Body of pancreas (tissue), 4 donors: ENCODE measurements around the gene ERAL1. TPM values are rescaled to one million over a fixed set of nuclear protein-coding genes. Genes with fewer than 3 reads are reported as not detected.
A peak's percentile ranks its signal among the peaks of the same experiment; 100 is the strongest.

Experiments used
- ATAC-seq: fragments of 150-250 bp; one replicate; pipeline ENCODE4 v1.9.1; 2016
- DNase-seq, 4 donors: peaks; one replicate each; pipeline ENCODE4 v3.0.0-alpha.2; 2019
- H3K27ac ChIP-seq, 4 donors: fragments of 200-600 bp; sonication (generic); 1 replicate in 3 of 4; 2 replicates in 1 of 4; pipeline versions ENCODE4 v1.5.1 to v1.6.1; 2016 to 2019; ENCODE audit warnings: mild to moderate bottlenecking in 1 of 4, mixed read lengths in 1 of 4, moderate library complexity in 1 of 4
- H3K27me3 ChIP-seq, 2 donors: fragments of 200-600 bp; sonication (generic); one replicate each; pipeline ENCODE4 v1.6.0; 2016; ENCODE audit warnings: mild to moderate bottlenecking in 1 of 2
- H3K36me3 ChIP-seq, 2 donors: fragments of 200-600 bp; sonication (generic); replicated peaks in 1 of 2; 2 replicates each; pipeline ENCODE4 v1.5.1; 2016; ENCODE audit warnings: low read depth in 2 of 2; ENCODE audit not compliant: insufficient read depth in 1 of 2
- H3K4me1 ChIP-seq: fragments of 200-600 bp; sonication (generic); one replicate; pipeline ENCODE4 v1.6.0; 2016
- H3K4me3 ChIP-seq, 2 donors: fragments of 200-600 bp; sonication (generic); 1 replicate in 1 of 2; 2 replicates in 1 of 2; pipeline ENCODE4 v1.5.1; 2016 to 2019
- H3K9me3 ChIP-seq, 3 donors: fragments of 200-600 bp; sonication (generic); 1 replicate in 2 of 3; 2 replicates in 1 of 3; pipeline ENCODE4 v1.5.1; 2016
- CTCF ChIP-seq, 7 experiments: fragments of 450-650 bp in 4 of 7; fragments of 200-600 bp in 3 of 7; sonication (generic) in 3 of 7; IDR thresholded peaks; one replicate each; pipeline ENCODE4 v1.5.1; 2016 to 2019; ENCODE audit warnings: antibody characterized with exemption in 7 of 7
- POLR2A ChIP-seq, 3 donors: fragments of 450-650 bp; IDR thresholded peaks; one replicate each; pipeline ENCODE4 v1.6.1; 2016; ENCODE audit warnings: antibody characterized with exemption in 3 of 3, mild to moderate bottlenecking in 2 of 3
- WGBS, 2 donors: methylation state at CpG; one replicate each; pipeline ENCODE4 v1.1.5; 2017; 5-methylcytosine and 5-hydroxymethylcytosine counted together
- intact Hi-C: fragments of 100-400 bp; cut with DNase I; formaldehyde crosslinking; loops from one replicate; pipeline ENCODE4 v1.15.1; 2023
- total RNA-seq, 2 donors: library from RNA; depleted of rRNA; stranded (reverse); fragments of >200 nt; gene quantifications; one replicate each; pipeline ENCODE4 v1.1.0, GENCODE V29; 2016

ERAL1 gene
- total RNA-seq, 2 donors from 2014 or later: 13.0 to 49.4 TPM

GRCh38 chr17:28839221-28839620, 15.6 kb upstream of the ERAL1 start:
- Histone ChIP-seq H3K9me3 (no peaks in the 10 kb centered on the region), H3K36me3 (no peaks in the 10 kb centered on the region), H3K27me3 (no peaks in the 10 kb centered on the region), H3K27ac (no peak overlapping the region), H3K4me3 (no peak overlapping the region), H3K4me1 (peaks cover 11% of the 10 kb centered on the region)
- DNase-seq (no peak), ATAC-seq (no peak)
- WGBS, 2 donors: 82 to 97% methylated on average over 2 of the region's 2 CpGs
- TF ChIP-seq POLR2A (IDR thresholded peaks at IDR 0.05): no peak
- no peak for TF ChIP-seq CTCF (IDR thresholded peaks at IDR 0.05)
- intact Hi-C loops: no loop called here

- H3K4me1 ChIP-seq: peaks cover 11% of the 10 kb centered on the region
- no peaks in the 10 kb centered on the region for H3K36me3 ChIP-seq
- DNase-seq: no peak
- peak; percentile 24 for ATAC-seq
- no peak for TF ChIP-seq POLR2A (IDR thresholded peaks at IDR 0.05)
- no peak for TF ChIP-seq CTCF (IDR thresholded peaks at IDR 0.05)
- H3K27ac ChIP-seq: peak overlapping the region; percentile 6 to 81 (median 72)
- no peaks in the 10 kb centered on the region for H3K9me3 ChIP-seq
- no peaks in the 10 kb centered on the region for H3K27me3 ChIP-seq
- peak overlapping the region; percentile 44 to 61 for H3K4me3 ChIP-seq
- 0% methylated on average over 6 of the region's 6 CpGs for WGBS, 2 donors
- intact Hi-C loops: no loop called here
These were observed 12.9 kb upstream of the ERAL1 start for GRCh38 chr17:28841901-28842281.

- Histone ChIP-seq H3K27ac (peak within 1 kb of the TSS; percentile 6 to 81 (median 72)), H3K36me3 (no peaks in the 10 kb centered on the region), H3K4me3 (peak within 1 kb of the TSS; percentile 44 to 61), H3K9me3 (no peaks in the 10 kb centered on the region), H3K27me3 (no peaks in the 10 kb centered on the region), H3K4me1 (peaks cover 11% of the 10 kb centered on the region)
- TF ChIP-seq CTCF (IDR thresholded peaks at IDR 0.05) (peak in 1 of 7 experiments; percentile 32), POLR2A (IDR thresholded peaks at IDR 0.05) (peak in 2 of 3 donors; percentile 72 to 83)
- intact Hi-C loops: no loop called here
- 1% methylated on average over 24 to 44 of the region's 44 CpGs for WGBS, 2 donors
- ATAC-seq: peak; percentile 97
- DNase-seq: peak; percentile 81 to 87 (median 84)
These were observed 12.4 kb upstream of the ERAL1 start, which contains the start of gene FAM222B for GRCh38 chr17:28842282-28843012. FAM222B (minus strand) TSS chr17:28842790; CDS start chr17:28766667, 76,123 bp downstream.

GRCh38 chr17:28843816-28844148, 11.0 kb upstream of the ERAL1 start:
- 75 to 91% methylated on average over 4 to 6 of the region's 6 CpGs for WGBS, 2 donors
- DNase-seq: no peak
- intact Hi-C loops: no loop called here

More at GRCh38 chr17:28843816-28844148, 11.0 kb upstream of the ERAL1 start:
- H3K36me3 ChIP-seq: no peaks in the 10 kb centered on the region
- H3K27me3 ChIP-seq: no peaks in the 10 kb centered on the region
- H3K4me1 ChIP-seq: peaks cover 11% of the 10 kb centered on the region
- H3K4me3 ChIP-seq: no peak overlapping the region
- H3K9me3 ChIP-seq: no peaks in the 10 kb centered on the region
- no peak for TF ChIP-seq POLR2A (IDR thresholded peaks at IDR 0.05)
- no peak for TF ChIP-seq CTCF (IDR thresholded peaks at IDR 0.05)
- ATAC-seq: no peak
- no peak overlapping the region for H3K27ac ChIP-seq
